Breast epithelium (tissue), 3 donors: Measurements from ENCODE around the gene ZNF830.

Source experiments
- POLR2AphosphoS5 ChIP-seq, 3 donors: sonication (generic); formaldehyde crosslinking; IDR thresholded peaks; one replicate each; pipeline ENCODE4 v1.6.1; 2017; ENCODE audit warnings: antibody characterized with exemption in 3 of 3
- TF ChIP-seq, protein P1 (sequence below), 3 donors: fragments of 450-650 bp; IDR thresholded peaks; one replicate each; pipeline ENCODE4 v1.5.1; 2016 to 2017; ENCODE audit warnings: antibody characterized with exemption in 3 of 3, mild to moderate bottlenecking in 3 of 3, moderate library complexity in 3 of 3

DNA sequence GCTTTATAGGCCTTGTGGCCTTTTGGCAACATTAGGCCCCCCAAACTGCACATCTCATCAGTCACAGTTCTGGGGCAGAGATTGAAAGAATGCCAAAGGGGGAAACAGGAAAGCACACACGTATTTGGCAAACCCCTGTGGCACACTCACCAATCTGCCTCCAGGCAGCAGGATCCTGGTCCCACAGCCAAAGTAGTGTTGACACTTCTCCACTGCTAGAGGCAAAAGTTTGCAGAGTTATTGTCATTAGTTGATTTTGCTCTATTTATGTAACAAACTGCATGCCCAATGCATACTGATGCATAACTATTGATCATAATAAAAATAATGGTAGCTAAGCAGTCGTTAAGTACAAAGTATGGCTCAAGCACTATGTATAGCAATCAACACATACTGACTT lies 45.2 kb upstream of the ZNF830 start:
- TF ChIP-seq, protein P1, sequence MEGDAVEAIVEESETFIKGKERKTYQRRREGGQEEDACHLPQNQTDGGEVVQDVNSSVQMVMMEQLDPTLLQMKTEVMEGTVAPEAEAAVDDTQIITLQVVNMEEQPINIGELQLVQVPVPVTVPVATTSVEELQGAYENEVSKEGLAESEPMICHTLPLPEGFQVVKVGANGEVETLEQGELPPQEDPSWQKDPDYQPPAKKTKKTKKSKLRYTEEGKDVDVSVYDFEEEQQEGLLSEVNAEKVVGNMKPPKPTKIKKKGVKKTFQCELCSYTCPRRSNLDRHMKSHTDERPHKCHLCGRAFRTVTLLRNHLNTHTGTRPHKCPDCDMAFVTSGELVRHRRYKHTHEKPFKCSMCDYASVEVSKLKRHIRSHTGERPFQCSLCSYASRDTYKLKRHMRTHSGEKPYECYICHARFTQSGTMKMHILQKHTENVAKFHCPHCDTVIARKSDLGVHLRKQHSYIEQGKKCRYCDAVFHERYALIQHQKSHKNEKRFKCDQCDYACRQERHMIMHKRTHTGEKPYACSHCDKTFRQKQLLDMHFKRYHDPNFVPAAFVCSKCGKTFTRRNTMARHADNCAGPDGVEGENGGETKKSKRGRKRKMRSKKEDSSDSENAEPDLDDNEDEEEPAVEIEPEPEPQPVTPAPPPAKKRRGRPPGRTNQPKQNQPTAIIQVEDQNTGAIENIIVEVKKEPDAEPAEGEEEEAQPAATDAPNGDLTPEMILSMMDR (IDR thresholded peaks at IDR 0.05): no peak
- TF ChIP-seq POLR2AphosphoS5 (IDR thresholded peaks at IDR 0.05): no peak
